H1 (cell line): ENCODE measurements around the gene VPS41. TPM values are rescaled to one million over a fixed set of nuclear protein-coding genes. Genes with fewer than 3 reads are reported as not detected.

Source experiments
- CTCF ChIA-PET: fragments of 300-600 bp; sonication (Branson Sonifier 250); formaldehyde crosslinking; loops from one replicate; lab custom pipeline; 2021; ENCODE audit not compliant: partially characterized antibody; lab: Charles Lee
- POLR2A ChIA-PET: fragments of 300-600 bp; sonication (Branson Sonifier 250); formaldehyde crosslinking; loops from one replicate; lab custom pipeline; 2021; ENCODE audit warnings: inconsistent platforms; ENCODE audit not compliant: partially characterized antibody; lab: Charles Lee
- DNase-seq, 2 experiments: peaks; one replicate each; pipeline versions ENCODE4 v3.0.0 to v3.0.0-alpha.2; 2010 to 2022; ENCODE audit warnings: low spot score in 2 of 2, low read depth in 1 of 2, mixed read lengths in 1 of 2
- FAIRE-seq: peaks from 2 replicates; lab custom pipeline; 2011; peaks lifted over from hg19 to GRCh38; lab: Jason Lieb, UNC
- H2AFZ ChIP-seq: 2 replicates; pipeline ENCODE4 v1.8.1; 2012; ENCODE audit warnings: low read length, inconsistent platforms
- H2AK5ac ChIP-seq: 2 replicates; pipeline ENCODE4 v1.6.1; 2013; ENCODE audit warnings: low read depth, low read length
- H2BK120ac ChIP-seq: replicated peaks from 2 replicates; pipeline ENCODE3; 2013; ENCODE audit warnings: low read depth, low read length, inconsistent platforms
- H2BK12ac ChIP-seq: 2 replicates; pipeline ENCODE4 v1.6.1; 2013; ENCODE audit warnings: low read depth, low read length
- H2BK15ac ChIP-seq: 2 replicates; pipeline ENCODE4 v1.6.1; 2013; ENCODE audit warnings: low read length
- H2BK20ac ChIP-seq: 2 replicates; pipeline ENCODE4 v1.6.1; 2013; ENCODE audit warnings: low read length
- H2BK5ac ChIP-seq: 2 replicates; pipeline ENCODE4 v1.6.1; 2013; ENCODE audit warnings: low read depth, low read length
- H3K14ac ChIP-seq: 2 replicates; pipeline ENCODE4 v1.6.1; 2013; ENCODE audit warnings: inconsistent platforms; ENCODE audit not compliant: insufficient read length
- H3K18ac ChIP-seq: 2 replicates; pipeline ENCODE4 v1.6.1; 2013; ENCODE audit warnings: low read length; ENCODE audit errors: extremely low read depth
- H3K23ac ChIP-seq: 2 replicates; pipeline ENCODE4 v1.6.1; 2013; ENCODE audit warnings: inconsistent platforms; ENCODE audit not compliant: insufficient read length
- H3K23me2 ChIP-seq: 2 replicates; pipeline ENCODE4 v1.6.1; 2013; ENCODE audit warnings: low read depth, low read length
- H3K27ac ChIP-seq: 2 replicates; pipeline ENCODE4 v1.6.1; 2011; ENCODE audit warnings: low read depth, low read length, inconsistent platforms
- H3K27me3 ChIP-seq, 4 experiments: replicated peaks in 1 of 4; 1 replicate in 1 of 4; 2 replicates in 3 of 4; pipeline versions ENCODE4 v1.6.1 to v1.8.1; 2011 to 2013; ENCODE audit warnings: low read length in 3 of 4, mild to moderate bottlenecking in 3 of 4, inconsistent platforms in 2 of 4, mixed read lengths in 2 of 4, moderate library complexity in 1 of 4; ENCODE audit not compliant: control insufficient read depth in 3 of 4, insufficient read depth in 3 of 4; ENCODE audit errors: extremely low read depth in 1 of 4
- H3K36me3 ChIP-seq, 4 experiments: 2 replicates each; pipeline versions ENCODE4 v1.6.1 to v1.8.1; 2011 to 2013; ENCODE audit warnings: mild to moderate bottlenecking in 4 of 4, low read length in 3 of 4, moderate library complexity in 2 of 4, control low read depth in 1 of 4, inconsistent platforms in 1 of 4; ENCODE audit not compliant: insufficient read depth in 4 of 4, control insufficient read depth in 2 of 4
- H3K4ac ChIP-seq: replicated peaks from 2 replicates; pipeline ENCODE3; 2013; ENCODE audit warnings: low read length, low read depth, mixed read lengths, inconsistent platforms; ENCODE audit not compliant: insufficient read length
- H3K4me1 ChIP-seq, 4 experiments: replicated peaks in 1 of 4; 1 replicate in 1 of 4; 2 replicates in 3 of 4; pipeline versions ENCODE4 v1.6.1 to v1.8.1; 2011 to 2013; ENCODE audit warnings: low read length in 3 of 4, inconsistent platforms in 2 of 4, mixed read lengths in 1 of 4; ENCODE audit not compliant: insufficient read depth in 4 of 4, control insufficient read depth in 3 of 4
- H3K4me2 ChIP-seq, 2 experiments: 2 replicates each; pipeline versions ENCODE4 v1.6.1 to v1.8.1; 2011 to 2013; ENCODE audit warnings: low read depth in 2 of 2, low read length in 2 of 2, control low read depth in 1 of 2, inconsistent platforms in 1 of 2, mild to moderate bottlenecking in 1 of 2; ENCODE audit not compliant: insufficient read depth in 1 of 2
- H3K4me3 ChIP-seq, 4 experiments: fragments of 200-600, 300-600 bp in 1 of 4; sonication (generic), shearing (Covaris generic), sonication (Bioruptor Twin) in 1 of 4; 2 replicates each; pipeline versions ENCODE4 v1.5.1 to v1.8.1; 2011 to 2016; ENCODE audit warnings: low read length in 4 of 4, low read depth in 3 of 4, control low read depth in 2 of 4, inconsistent platforms in 2 of 4, mild to moderate bottlenecking in 2 of 4, mixed read lengths in 1 of 4, moderate library complexity in 1 of 4; ENCODE audit not compliant: insufficient read depth in 2 of 4; ENCODE audit errors: extremely low read depth in 1 of 4
- H3K56ac ChIP-seq: replicated peaks from 2 replicates; pipeline ENCODE3; 2013; ENCODE audit warnings: low read depth, mild to moderate bottlenecking, mixed read lengths, low read length, inconsistent platforms; ENCODE audit not compliant: insufficient read length
- H3K79me1 ChIP-seq: 2 replicates; pipeline ENCODE4 v1.6.1; 2013; ENCODE audit warnings: low read depth, low read length, control low read depth
- H3K79me2 ChIP-seq, 2 experiments: 2 replicates each; pipeline versions ENCODE4 v1.6.1 to v1.8.1; 2012 to 2013; ENCODE audit warnings: low read length in 2 of 2, mild to moderate bottlenecking in 2 of 2, inconsistent platforms in 1 of 2; ENCODE audit not compliant: insufficient read depth in 2 of 2, control insufficient read depth in 1 of 2
- H3K9ac ChIP-seq, 4 experiments: replicated peaks in 1 of 4; 1 replicate in 1 of 4; 2 replicates in 3 of 4; pipeline versions ENCODE4 v1.6.1 to v1.8.1; 2011 to 2013; ENCODE audit warnings: low read depth in 3 of 4, low read length in 3 of 4, control low read depth in 2 of 4, mild to moderate bottlenecking in 2 of 4, moderate library complexity in 2 of 4, inconsistent platforms in 1 of 4; ENCODE audit errors: extremely low read depth in 1 of 4
- H3K9me3 ChIP-seq, 2 experiments: 2 replicates each; pipeline versions ENCODE4 v1.6.1 to v1.8.1; 2012 to 2013; ENCODE audit warnings: mild to moderate bottlenecking in 2 of 2, moderate library complexity in 2 of 2, control low read depth in 1 of 2, inconsistent platforms in 1 of 2, low read depth in 1 of 2, low read length in 1 of 2, mixed read lengths in 1 of 2; ENCODE audit not compliant: insufficient read depth in 2 of 2
- H4K20me1 ChIP-seq, 2 experiments: replicated peaks in 1 of 2; 2 replicates each; pipeline versions ENCODE3 to v1.8.1; 2011 to 2013; ENCODE audit warnings: inconsistent platforms in 2 of 2, low read length in 2 of 2, mild to moderate bottlenecking in 1 of 2; ENCODE audit not compliant: insufficient read depth in 2 of 2, control insufficient read depth in 1 of 2
- H4K5ac ChIP-seq: 2 replicates; pipeline ENCODE4 v1.6.1; 2013; ENCODE audit warnings: low read length, low read depth, mixed read lengths, inconsistent platforms; ENCODE audit not compliant: insufficient read length
- H4K8ac ChIP-seq: 2 replicates; pipeline ENCODE4 v1.8.0; 2013; ENCODE audit warnings: mild to moderate bottlenecking, moderate library complexity, low read length, inconsistent platforms; ENCODE audit not compliant: insufficient read depth; ENCODE audit errors: extremely low read depth
- H4K91ac ChIP-seq: replicated peaks from 2 replicates; pipeline ENCODE3; 2013; ENCODE audit warnings: low read length, mixed read lengths, inconsistent platforms; ENCODE audit not compliant: insufficient read length
- ATF2 ChIP-seq: IDR thresholded peaks from 2 replicates; pipeline ENCODE4 v1.6.1; 2012; ENCODE audit warnings: low read length, inconsistent platforms
- CHD2 ChIP-seq: IDR thresholded peaks from 2 replicates; pipeline ENCODE4 v1.6.1; 2012; ENCODE audit warnings: low read length, improper control_type of control experiment
- FOSL1 ChIP-seq: IDR thresholded peaks from 2 replicates; pipeline ENCODE4 v1.6.1; 2011; ENCODE audit warnings: mild to moderate bottlenecking, low read depth, low read length, moderate library complexity; ENCODE audit not compliant: insufficient read depth
- JUND ChIP-seq: IDR thresholded peaks from 2 replicates; pipeline ENCODE4 v1.6.1; 2011; ENCODE audit warnings: mild to moderate bottlenecking, improper control_type of control experiment, low read length
- KDM5A ChIP-seq: fragments of 200-600 bp; IDR thresholded peaks from 2 replicates; pipeline ENCODE4 v1.7.1; 2012; ENCODE audit warnings: mild to moderate bottlenecking, low read length, inconsistent platforms, mixed read lengths
- NRF1 ChIP-seq: IDR thresholded peaks from 2 replicates; pipeline ENCODE4 v1.6.1; 2011; ENCODE audit warnings: mild to moderate bottlenecking, low read depth, low read length, improper control_type of control experiment
- RBBP5 ChIP-seq: IDR thresholded peaks from 2 replicates; pipeline ENCODE4 v1.7.1; 2012; ENCODE audit warnings: low read depth, mild to moderate bottlenecking, inconsistent platforms, low read length, moderate library complexity, borderline replicate concordance
- RXRA ChIP-seq: IDR thresholded peaks from 2 replicates; pipeline ENCODE4 v1.6.1; 2011; ENCODE audit warnings: low read depth, mild to moderate bottlenecking, low read length, moderate library complexity; ENCODE audit not compliant: insufficient read depth
- SIN3A ChIP-seq, 2 experiments: IDR thresholded peaks in 1 of 2; conservative IDR thresholded peaks in 1 of 2; 2 replicates each; pipeline ENCODE4 v1.6.1; 2011 to 2012; ENCODE audit warnings: low read length in 2 of 2, improper control_type of control experiment in 1 of 2, low read depth in 1 of 2, mild to moderate bottlenecking in 1 of 2
- SRF ChIP-seq: IDR thresholded peaks from 2 replicates; pipeline ENCODE4 v1.6.1; 2011; ENCODE audit warnings: mild to moderate bottlenecking, low read depth, low read length, moderate library complexity
- TAF1 ChIP-seq: IDR thresholded peaks from 2 replicates; pipeline ENCODE4 v1.6.1; 2011; ENCODE audit warnings: mild to moderate bottlenecking, low read depth, low read length
- TCF12 ChIP-seq: IDR thresholded peaks from 2 replicates; pipeline ENCODE4 v1.6.1; 2011; ENCODE audit warnings: low read depth, mild to moderate bottlenecking, low read length
- TEAD4 ChIP-seq: IDR thresholded peaks from 2 replicates; pipeline ENCODE4 v1.6.1; 2012; ENCODE audit warnings: low read depth, low read length, inconsistent platforms, mixed read lengths
- WGBS, 2 experiments: shearing (Covaris generic) in 1 of 2; methylation state at CpG; one replicate each; pipeline versions ENCODE4 v1.1.6 to v1.1.7; 2013 to 2015; ENCODE audit warnings: low lambda C conversion rate in 2 of 2, mixed read lengths in 2 of 2, inconsistent platforms in 1 of 2, low coverage in 1 of 2, missing lambda C conversion rate in 1 of 2; ENCODE audit not compliant: insufficient replicate concordance in 2 of 2, insufficient coverage in 1 of 2, insufficient read length in 1 of 2; ENCODE audit errors: extremely low coverage in 1 of 2, missing lambda C conversion rate in 1 of 2; 5-methylcytosine and 5-hydroxymethylcytosine counted together
- polyA plus RNA-seq, 7 experiments: library from polyadenylated mRNA; depleted of rRNA in 3 of 7; stranded (reverse) in 5 of 7; unstranded in 2 of 7; fragments of >200 nt in 5 of 7; fragments of 200-250 nt in 2 of 7; gene quantifications; 1 replicate in 5 of 7; 2 replicates in 1 of 7; 4 replicates in 1 of 7; pipeline versions ENCODE4 v1.2.1 to v1.2.3, GENCODE V29; 2011 to 2013; ENCODE audit warnings: missing spikeins in 2 of 7, mixed read lengths in 2 of 7
- total RNA-seq: library from RNA; stranded (reverse); fragmentation: NEBNext Ultra II Directional; extraction: Animal tissue kit (Norgen Biotek cat#: 25700); gene quantifications from 2 replicates; pipeline ENCODE4 v1.2.1, GENCODE V29; 2021

Gene VPS41
- total and polyA plus RNA-seq, 2 of the 8 experiments (the other 6 are each of a cell fraction or from before 2014, with no cell fraction given): 10.7 to 63.3 TPM

DNA sequence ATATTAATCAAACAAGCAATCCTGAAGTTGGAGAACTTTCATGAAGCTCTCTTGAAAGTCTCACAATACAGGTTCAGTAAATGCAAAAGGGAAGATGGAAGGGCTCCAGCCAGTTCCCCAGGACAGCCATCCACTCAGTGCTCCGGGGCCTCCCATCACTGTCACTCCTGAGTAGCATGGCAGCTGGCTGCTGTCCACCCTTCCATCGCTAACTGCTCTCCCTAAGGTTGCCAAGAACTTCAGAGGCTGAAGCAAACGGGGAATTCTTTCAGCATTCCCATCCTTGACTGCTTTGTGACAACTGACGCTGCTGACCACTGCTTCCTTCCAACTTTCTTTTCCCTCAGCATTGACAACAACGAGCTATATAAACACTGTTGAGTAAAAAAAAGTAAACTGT is 69.1 kb downstream of the VPS41 start:
- Histone ChIP-seq H3K9ac (no peak overlapping the region), H4K20me1 (peaks cover 0 to 2% of the 10 kb centered on the region in 2 experiments), H3K27ac (no peak overlapping the region), H3K36me3 (peaks cover 0 to 4% (median 0%) of the 10 kb centered on the region in 4 experiments; a peak in 2 of 8 replicates), H3K56ac (no peak overlapping the region), H3K23ac (no peak overlapping the region), H4K91ac (no peak overlapping the region), H3K18ac (no peak overlapping the region), H3K4me3 (no peak overlapping the region), H2BK12ac (no peak overlapping the region), H4K5ac (no peak overlapping the region), H3K79me2 (peaks cover 0 to 4% of the 10 kb centered on the region in 2 experiments; a peak in 2 of 4 replicates), H2BK20ac (no peak overlapping the region), H4K8ac (no peak overlapping the region), H2BK120ac (no peak overlapping the region), H3K4me2 (no peak overlapping the region), H3K4me1 (no peaks in the 10 kb centered on the region; a peak in 1 of 7 replicates), H3K79me1 (no peaks in the 10 kb centered on the region), H2BK15ac (no peak overlapping the region), H3K9me3 (peaks cover 5% of the 10 kb centered on the region in 2 experiments; a peak in 3 of 4 replicates), H2AFZ (no peak overlapping the region), H2BK5ac (no peak overlapping the region), H3K4ac (no peak overlapping the region), H3K27me3 (no peaks in the 10 kb centered on the region), H3K23me2 (no peaks in the 10 kb centered on the region), H2AK5ac (no peak overlapping the region), H3K14ac (no peak overlapping the region)
- ChIA-PET POLR2A (interaction anchor here (0.6 to 0.8 kb wide), 2 partner anchors 8 to 9 kb away, joined by 3 read pairs; no protein-coding TSS in a partner anchor), CTCF (no interaction called here)
- no peak for FAIRE-seq
- DNase-seq: no peak
- 88% methylated on average over 5 of the region's 5 CpGs; no CpG with 5 or more reads in 1 of the 2 experiments for WGBS, 2 experiments
- TF ChIP-seq TAF1 (no peak), RBBP5 (no peak), SIN3A (conservative IDR thresholded peaks at IDR 0.05 in 1 of 2, IDR thresholded peaks at IDR 0.05 in 1 of 2; ENCODE audit: low read depth in 1 of 2, low read length in 2 of 2) (no peak), TCF12 (no peak), RXRA (no peak), TEAD4 (no peak), ATF2 (no peak), KDM5A (no peak), SRF (no peak), JUND (no peak), NRF1 (no peak), CHD2 (no peak), FOSL1 (no peak)
